GM04503 (cell line): Measurements from ENCODE around the gene MGAT4D.
"Not testable (repeated sequence)": the region's sequence is repeated elsewhere in the genome, so short reads cannot be mapped to it uniquely, and the experiment has no call there.

Experiments used
- DNase-seq: peaks from one replicate; pipeline ENCODE4 v3.0.0-alpha.2; 2012; ENCODE audit warnings: low read depth

Gene MGAT4D

GRCh38 chr4:140439644-140440142 lies 58.4 kb downstream of the MGAT4D start:
- no peak for DNase-seq

- DNase-seq, result no peak
These were observed 70.1 kb downstream of the MGAT4D start for GRCh38 chr4:140427919-140428471.

GRCh38 chr4:140427106-140427918 lies 70.8 kb downstream of the MGAT4D start, which contains the start of gene CLGN:
Gene CLGN, minus strand, starts transcription at chr4:140427648. Its CDS starts 14,570 bp downstream, at chr4:140413078.
- DNase-seq, result no peak

GRCh38 chr4:140426610-140427105 lies 71.4 kb downstream of the MGAT4D start:
- no peak for DNase-seq

GRCh38 chr4:140423106-140423505 lies 75.0 kb downstream of the MGAT4D start:
- no peak for DNase-seq

GRCh38 chr4:140413130-140413969 lies 84.7 kb downstream of the MGAT4D start:
- not testable (repeated sequence) for DNase-seq

- no peak for DNase-seq
These were observed 89.1 kb downstream of the MGAT4D start for GRCh38 chr4:140408974-140409373.

- no peak for DNase-seq
These were observed 91.8 kb downstream of the MGAT4D start for GRCh38 chr4:140406292-140406691.

- no peak for DNase-seq
These were observed 98.0 kb downstream of the MGAT4D start for GRCh38 chr4:140400111-140400510.

- no peak for DNase-seq
These were observed 102.4 kb downstream of the MGAT4D start for GRCh38 chr4:140395668-140396067.
